ENCODE data around the gene TMEM259.

The TMEM259 gene

GRCh38 chr19:1015061-1015781 lies 5.7 kb downstream of the TMEM259 start:
- DNase-seq = no peak

DNA sequence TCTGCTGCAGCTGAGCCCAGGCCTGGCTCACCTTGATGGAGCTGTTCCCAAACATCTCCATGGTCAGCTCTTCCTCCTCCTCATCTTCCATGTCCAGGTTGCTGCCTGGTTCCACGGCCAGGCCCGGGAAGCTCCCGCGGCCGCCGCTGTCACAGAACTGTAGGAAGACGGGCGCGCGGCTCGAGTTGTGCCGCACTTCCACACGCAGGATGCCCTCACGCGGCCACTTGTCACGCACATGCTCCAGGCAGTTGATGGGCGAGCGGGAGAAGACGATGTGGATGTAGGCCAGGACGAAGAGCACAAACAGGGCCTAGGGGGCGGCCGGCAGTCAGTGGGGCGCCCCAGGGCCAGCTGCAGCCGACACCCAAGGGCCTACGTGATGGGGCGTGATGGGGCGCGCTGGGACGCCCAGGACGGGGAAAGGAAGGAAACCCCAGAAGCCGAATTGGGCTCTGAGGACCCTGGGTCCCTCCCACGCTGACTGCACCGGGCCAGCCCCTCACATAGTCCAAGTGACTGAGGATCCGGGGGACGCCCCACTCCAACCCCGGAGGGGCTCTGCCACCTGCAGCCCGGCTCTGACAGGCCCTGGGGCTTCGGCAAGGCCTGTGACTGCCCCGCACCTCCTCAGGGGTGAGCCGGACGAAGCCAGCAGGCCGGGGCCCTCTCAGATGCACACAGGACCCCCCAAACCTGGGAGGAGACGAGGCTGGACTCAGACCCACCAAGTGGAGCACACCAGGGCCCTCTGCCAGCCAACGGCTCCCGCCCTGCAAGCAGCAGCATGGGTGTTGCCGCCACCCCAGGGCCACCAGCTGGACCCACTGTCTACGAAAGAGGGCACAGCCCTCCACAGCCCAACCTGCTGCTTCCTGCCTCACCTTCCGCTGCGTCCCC lies 6.5 kb downstream of the TMEM259 start:
- DNase-seq = no peak

DNA sequence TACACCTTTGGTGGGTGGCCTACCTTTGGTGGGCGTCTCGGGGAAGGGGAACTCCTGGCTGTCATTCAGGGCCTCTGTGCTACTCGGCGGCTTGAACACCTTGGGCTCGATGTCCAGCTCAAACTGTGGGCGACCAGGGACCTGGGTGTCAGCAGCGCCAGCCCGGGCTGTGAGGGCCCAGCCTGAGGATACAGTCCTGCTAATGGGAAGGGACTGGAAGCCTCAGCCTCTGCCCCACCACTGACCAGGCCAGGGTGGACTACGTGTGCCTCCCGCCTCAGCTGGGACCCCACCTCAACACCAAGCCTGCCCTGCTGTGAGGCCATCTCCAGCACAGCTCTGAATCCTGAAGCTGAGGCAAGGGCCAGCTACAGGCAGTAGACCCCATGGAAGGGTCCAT lies 7.7 kb downstream of the TMEM259 start:
- DNase-seq = no peak

- DNase-seq = no peak
Measured at GRCh38 chr19:1012334-1012733, 8.6 kb downstream of the TMEM259 start.

DNA sequence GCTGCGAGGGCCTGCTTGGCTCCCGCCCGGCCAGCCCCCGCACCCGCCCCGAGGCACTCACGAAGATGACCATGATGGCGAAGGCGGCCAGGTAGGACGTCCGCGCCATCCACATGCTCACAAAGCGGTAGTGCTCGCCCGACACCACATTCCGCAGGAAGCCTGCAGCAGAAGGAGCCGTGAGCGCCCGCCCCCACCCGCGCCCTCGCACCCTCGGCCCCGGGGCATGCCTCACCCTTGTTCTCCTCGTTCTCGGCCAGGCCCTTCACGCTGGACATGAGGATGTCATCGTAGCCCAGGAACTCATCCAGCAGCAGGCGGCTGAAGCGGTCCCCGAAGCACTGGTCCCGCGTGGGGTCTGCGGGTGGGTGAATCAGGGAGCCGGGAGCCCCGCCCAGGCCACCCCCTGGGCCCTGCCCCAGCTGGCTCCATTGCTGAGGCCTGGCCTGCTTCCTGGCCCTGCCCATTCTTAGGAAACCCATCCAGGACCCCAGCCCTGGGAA lies 9.0 kb downstream of the TMEM259 start:
- DNase-seq = no peak

- no peak for DNase-seq
Measured at GRCh38 chr19:1010586-1011510, 10.1 kb downstream of the TMEM259 start.

GRCh38 chr19:1009981-1010538 lies 10.9 kb downstream of the TMEM259 start:
- DNase-seq = no peak

DNA sequence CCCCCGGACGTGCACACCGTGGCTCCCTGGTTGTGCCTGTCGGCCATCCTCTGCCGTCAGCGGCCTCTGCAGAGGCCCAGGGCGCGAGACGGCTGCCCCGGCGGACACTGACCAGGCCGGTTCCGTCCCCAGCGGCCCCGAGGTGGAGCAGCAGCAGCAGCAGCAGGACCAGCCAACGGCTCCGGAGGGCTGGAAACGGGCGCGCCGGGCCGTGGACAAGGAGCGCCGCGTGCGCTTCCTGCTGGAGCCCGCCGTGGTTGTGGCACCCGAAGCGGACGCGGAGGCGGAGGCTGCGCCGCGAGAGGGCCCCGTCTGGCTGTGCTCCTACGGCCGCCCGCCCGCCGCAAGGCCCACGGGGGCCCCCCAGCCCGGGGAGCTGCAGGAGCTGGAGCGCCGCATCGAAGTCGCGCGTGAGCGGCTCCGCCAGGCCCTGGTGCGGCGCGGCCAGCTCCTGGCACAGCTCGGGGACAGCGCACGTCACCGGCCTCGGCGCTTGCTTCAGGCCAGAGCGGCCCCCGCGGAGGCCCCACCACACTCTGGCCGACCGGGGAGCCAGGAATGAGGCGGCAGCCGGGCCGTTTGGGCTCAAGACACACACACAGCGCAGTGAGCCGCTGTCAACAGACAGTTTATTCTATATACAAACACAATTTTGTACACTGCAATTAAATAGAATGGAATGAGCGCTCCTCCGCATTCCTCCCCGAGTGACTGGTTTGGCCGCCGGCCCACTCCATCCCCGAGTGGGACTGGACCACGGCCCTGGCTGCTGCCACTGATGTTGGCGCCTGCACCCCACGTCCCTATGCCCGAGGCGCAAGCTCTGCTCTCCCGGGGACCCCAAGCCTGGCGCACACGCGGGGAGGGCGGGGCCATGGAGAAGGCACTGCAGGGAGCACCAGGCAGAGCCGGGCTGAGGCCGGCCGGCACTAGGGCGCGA lies 11.6 kb downstream of the TMEM259 start:
- DNase-seq = no peak

- DNase-seq = no peak
Measured at GRCh38 chr19:1008268-1009040, 12.5 kb downstream of the TMEM259 start.

DNA sequence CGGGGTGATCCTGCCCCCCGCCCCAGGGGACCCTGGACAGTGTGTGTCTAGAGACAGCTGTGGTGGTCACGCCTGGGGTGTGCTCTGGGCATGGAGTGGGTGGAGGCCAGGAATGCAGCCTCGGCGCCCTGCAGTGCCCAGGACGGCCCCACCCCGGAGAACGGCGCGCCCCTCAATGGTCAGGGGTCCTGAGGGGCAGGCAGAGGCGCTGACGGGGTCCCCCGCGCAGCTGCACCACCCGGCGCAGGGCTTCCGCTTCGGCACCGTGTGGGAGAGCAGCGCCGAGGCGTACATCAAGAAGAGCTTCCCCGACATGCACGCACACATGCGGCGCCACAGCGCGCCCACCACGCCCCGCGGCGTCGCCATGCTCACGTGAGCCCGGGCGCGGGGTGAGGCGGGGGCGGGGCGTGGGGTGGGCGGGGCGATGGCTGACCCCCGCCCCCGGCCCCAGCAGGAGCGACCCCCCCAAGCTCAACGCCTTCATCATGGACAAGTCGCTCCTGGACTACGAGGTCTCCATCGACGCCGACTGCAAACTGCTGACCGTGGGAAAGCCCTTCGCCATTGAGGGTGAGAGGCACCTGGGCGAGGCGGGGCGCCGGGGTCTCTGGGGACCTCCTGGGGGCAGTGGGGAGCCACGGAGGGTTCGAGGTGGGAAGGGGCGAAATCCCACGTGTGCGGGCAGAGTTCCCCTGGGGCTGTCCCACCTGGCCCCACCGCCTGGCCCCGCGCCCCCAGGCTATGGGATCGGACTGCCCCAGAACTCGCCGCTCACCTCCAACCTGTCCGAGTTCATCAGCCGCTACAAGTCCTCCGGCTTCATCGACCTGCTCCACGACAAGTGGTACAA lies 13.3 kb downstream of the TMEM259 start:
- no peak for DNase-seq

- DNase-seq = no peak
Measured at GRCh38 chr19:1006711-1007398, 14.1 kb downstream of the TMEM259 start.

DNA sequence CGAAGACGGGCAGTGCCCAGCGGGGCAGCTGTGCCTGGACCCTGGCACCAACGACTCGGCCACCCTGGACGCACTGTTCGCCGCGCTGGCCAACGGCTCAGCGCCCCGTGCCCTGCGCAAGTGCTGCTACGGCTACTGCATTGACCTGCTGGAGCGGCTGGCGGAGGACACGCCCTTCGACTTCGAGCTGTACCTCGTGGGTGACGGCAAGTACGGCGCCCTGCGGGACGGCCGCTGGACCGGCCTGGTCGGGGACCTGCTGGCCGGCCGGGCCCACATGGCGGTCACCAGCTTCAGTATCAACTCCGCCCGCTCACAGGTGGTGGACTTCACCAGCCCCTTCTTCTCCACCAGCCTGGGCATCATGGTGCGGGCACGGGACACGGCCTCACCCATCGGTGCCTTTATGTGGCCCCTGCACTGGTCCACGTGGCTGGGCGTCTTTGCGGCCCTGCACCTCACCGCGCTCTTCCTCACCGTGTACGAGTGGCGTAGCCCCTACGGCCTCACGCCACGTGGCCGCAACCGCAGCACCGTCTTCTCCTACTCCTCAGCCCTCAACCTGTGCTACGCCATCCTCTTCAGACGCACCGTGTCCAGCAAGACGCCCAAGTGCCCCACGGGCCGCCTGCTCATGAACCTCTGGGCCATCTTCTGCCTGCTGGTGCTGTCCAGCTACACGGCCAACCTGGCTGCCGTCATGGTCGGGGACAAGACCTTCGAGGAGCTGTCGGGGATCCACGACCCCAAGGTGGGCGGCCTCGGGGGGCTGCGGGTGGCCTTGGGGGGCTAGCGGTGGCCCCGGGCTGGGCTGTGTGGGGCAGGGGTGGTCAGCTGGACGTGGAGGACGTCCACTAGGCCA lies 15.9 kb downstream of the TMEM259 start:
- no peak for DNase-seq

DNA sequence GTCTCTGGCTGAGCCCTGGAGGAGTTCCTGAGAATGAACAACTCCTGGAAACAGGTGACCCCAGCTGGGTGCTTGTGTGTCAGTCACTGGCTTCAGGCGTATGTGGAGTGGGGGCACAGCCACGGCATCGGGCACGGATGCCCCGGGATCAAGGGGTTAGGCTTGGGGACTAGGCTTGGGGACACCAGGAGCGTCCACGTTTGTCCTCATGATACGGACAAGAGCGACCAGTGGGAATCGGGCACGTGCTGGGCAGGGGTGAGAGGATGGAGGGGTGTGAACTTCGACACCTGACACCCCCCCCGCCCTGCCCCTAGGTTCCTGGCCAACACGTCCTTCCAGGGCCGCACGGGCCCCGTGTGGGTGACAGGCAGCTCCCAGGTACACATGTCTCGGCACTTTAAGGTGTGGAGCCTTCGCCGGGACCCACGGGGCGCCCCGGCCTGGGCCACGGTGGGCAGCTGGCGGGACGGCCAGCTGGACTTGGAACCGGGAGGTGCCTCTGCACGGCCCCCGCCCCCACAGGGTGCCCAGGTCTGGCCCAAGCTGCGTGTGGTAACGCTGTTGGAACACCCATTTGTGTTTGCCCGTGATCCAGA lies 16.6 kb downstream of the TMEM259 start:
- DNase-seq = no peak

GRCh38 chr19:1003283-1003682 lies 17.6 kb downstream of the TMEM259 start:
- DNase-seq = no peak

GRCh38 chr19:1002600-1002999 lies 18.3 kb downstream of the TMEM259 start:
- no peak for DNase-seq

GRCh38 chr19:1001538-1002166 lies 19.3 kb downstream of the TMEM259 start:
- DNase-seq = peak; percentile 31

All from GDM1 (cell line).